GM21723 (cell line): ENCODE measurements around the gene MKLN1.

Experiments
- ATAC-seq: cut with Tn5 transposase; IDR thresholded peaks from one replicate; pipeline ENCODE4 v1.9.1; 2021; ENCODE audit warnings: mild to moderate bottlenecking, moderate library complexity; ENCODE audit not compliant: unreplicated experiment

MKLN1 gene

DNA sequence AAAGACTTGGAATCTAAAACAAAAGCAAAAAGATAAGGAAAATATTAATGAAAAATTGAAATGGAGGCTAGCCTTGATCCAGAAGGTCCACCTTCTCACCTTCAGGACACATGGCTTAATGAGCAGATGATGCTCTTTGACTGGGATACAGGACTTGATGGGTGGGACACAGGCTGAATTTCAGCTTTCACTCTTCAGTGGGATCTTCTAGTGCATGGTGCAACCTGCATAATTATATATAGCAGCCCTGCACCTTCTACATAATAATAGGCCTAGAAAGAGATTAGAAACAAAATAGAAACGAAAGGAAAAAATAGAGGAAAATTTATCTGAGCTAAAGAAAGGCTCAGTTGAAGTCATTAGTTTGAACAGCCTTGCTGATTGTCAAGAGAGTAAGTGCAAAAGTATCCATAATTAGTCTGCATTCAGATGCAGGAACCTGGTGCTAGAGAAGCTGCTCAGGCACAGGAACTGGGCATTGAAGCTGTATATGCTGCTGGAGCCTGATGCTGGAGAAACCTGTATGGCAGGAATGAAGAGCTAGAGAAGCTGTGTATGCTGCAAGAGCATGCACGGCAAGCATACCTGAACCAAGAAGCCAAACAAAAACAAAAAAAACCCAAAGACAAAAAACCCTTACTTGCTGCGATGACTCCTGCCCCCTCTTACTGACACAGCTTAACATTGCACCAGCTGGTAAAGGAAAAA is 19.4 kb downstream of the MKLN1 start:
- ATAC-seq, result no peak

DNA sequence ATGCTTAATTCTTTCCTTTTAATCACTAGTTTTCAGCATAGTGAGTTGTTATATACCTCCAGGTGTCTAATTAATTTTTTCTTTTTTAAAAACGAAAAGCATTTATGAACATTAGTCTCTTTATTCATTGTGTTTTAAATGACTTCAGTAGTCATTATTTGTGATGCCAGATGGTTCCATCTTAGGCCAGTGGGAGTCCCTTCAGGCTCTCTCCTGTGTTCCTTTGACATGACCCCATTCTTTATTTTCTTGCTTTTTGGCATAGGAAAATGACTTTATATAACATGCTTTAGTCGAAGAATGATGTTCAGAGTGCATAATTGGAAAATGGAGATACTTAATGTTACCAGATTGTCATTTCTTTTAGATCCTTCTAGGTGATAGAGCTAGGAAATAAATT is 24.4 kb downstream of the MKLN1 start:
- ATAC-seq, result no peak

DNA sequence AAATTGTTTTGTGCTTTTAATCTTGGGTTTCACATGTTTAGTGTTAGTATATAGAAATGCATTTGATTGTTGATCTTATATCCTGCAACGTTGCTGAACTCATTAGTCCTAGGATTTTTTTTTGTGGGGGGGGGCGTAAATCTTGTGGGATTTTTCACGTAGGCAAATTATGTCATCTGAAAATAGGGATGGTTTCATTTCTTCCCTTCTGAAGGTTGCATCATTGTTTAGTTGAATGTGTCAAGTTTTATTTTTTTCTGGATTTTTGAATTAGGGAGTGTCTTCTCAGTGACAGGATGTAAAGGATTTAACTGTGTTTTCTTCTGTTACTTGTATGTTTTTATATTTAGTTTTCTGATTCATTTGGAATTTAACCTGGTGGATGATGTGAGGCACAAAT is 26.7 kb downstream of the MKLN1 start:
- no peak for ATAC-seq

DNA sequence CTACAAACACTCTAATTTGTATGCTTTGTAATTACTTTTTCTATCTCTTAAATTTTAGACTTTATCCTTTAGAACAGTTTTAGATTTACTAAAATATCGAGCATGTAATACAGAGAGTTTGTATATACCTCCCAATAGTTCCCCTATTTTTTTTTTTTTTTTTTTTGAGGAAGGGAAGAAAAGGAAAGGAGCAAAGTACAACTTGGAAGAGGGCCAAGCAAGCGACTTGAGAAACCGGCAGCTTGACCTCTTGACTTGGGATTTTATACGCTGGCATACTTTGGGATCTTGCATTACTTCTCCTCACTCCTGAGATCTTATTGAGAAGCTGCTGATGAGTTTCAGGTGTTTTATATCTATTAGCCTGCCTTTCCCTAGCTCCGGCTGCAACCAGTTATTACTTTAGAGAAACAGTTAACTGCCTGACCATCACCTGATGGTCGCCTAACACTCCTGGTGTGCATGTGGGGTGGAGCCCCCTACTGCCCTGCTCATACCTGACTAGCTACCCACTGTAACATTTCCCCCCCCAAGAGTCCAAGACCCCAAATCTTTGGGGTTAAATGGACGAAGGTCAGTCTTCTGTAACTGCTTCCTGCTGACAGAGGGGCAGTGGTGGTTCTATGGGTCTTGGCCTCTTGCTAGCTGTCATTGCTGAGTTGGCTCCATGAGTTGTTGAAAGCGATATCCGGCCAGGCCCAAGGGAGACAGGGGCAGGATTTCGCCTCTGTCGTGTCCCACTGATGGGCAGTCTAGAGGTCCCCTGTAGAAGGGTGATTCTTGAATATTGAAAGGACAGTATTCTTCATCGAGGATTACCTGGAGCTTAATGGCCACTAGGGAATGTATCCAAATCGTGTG is 28.5 kb downstream of the MKLN1 start:
- no peak for ATAC-seq

DNA sequence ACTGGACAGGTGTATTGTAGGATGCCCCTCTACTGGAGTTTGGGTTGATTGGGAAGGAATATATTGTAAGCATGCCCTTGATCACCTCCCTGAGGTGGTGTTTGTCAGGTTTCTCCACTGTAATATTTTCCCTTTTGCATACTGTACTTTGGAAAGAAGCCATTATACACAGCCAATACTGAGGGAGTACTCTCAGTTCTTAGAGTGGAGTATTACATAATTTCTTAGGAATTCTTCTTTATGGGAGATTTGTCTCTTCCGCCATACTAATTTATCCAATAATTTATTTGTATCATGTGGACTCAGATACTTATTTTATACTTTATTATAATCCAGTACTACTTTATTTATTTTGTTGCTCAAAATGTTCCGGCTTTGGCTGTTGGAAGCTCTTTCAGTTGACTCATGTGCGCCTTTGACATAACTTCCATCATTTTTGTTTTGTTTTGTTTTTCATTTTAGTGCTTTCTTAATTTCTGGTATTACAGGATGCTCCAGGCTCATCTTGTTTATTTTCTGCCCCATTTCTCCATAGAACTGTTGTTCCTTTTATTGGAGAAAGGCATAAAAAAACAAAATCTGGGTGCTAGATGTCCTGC is 29.7 kb downstream of the MKLN1 start:
- no peak for ATAC-seq

DNA sequence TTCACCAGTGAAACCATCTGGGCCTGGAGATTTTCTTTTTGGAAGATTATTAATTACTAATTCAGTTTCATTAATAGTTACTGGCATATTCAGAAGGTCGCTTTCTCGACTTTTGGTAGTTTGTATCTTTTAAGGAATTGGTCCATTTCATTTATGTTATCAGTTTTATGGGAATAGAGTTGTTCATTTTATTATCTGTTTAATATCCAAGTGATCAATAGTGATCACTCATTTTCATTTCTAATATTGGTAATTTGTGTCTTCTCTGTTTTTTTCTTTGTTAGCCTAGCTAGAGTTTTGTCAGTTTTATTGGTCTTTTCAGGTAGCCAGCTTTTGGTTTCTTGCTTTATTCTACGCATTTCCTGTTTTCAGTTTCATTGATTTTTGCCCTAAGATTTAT is 31.0 kb downstream of the MKLN1 start:
- no peak for ATAC-seq

DNA sequence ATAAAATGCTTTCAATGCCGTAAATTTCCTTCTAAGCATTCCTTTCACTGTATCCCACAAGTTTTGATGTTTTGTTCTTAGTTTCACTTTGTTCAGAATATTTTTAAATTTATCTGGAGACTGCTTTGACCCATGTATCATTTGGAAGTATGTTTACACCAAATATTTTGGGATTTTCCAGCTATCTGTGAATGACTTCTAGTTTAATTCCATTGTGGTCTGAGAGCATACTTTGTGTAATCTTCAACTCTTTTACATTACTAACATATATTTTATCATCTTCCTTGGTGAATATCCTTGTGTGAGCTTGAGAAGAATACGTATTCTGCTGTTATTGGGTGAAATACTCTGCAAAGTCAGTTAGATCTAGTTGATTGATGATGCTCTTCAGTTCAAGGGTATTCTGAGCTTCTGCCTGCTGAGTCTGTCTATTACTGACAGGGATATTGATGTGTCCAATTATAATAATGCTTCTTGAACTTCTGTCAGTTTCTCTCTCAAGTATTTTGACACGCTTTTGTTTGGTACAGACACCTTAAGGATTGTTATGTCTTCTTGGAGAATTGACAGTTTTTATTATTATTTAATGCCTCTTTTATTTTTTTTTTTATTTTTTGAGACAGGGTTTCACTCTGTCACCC is 31.6 kb downstream of the MKLN1 start:
- ATAC-seq, result no peak

DNA sequence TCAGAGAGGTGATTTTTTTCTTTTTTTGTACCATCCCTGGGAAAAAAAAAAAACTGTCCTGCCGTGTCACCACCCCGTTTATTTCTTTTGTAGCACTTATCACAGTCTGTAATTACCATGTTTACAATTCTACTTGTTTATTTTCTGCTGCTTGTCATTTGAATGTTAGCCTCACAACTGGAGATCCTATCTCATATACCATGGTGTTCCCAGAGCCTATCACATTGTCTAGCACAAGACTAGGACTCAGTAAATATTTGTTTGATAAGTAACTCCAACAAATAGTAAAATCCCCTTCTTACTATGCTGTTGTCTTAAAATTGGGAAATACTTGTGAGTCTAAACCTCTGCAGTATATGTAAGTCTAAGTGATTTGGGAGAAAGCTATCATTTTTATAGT is 36.0 kb downstream of the MKLN1 start:
- ATAC-seq, result no peak

DNA sequence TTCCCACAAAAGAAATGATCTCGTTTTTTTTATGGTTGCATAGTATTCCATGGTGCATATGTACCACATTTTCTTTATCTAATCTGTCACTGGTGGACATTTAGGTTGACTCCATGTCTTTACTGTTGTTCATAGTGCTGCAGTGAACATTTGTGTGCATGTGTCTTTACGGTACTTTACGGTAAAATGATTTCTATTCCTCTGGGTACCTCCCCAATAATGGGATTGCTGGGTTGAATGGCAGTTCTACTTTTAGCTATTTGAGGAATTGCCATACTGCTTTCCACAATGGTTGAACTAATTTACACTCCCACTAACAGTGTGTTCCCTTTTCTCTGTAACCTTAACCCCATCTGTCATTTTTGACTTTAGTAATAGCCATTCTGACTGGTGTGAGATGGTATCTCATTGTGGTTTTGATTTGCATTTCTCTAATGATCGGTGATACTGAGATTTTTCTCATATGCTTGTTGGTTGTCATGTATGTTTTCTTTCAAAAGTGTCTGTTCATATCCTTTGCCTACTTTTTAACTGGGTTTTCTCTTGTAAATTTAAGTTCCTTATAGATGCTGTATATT is 37.2 kb downstream of the MKLN1 start:
- ATAC-seq, result no peak

DNA sequence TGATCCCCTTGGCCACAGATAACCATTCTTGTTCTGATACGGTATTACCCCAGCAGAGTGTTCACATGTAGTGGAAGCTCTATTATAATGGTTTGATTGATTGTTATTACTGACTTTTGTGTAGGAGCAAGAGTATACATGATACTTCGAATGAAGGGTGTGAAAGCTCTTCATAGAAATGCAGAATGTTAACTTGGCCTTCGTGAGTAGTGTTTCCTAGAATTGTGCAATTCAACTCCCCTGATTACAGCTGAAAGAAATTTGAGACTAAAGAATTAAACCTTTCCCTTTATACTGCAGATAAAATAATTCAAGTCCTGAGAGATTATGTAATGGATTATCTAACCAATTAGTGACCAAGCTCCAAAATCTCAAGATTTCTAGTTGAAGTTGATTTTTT is 38.2 kb downstream of the MKLN1 start:
- ATAC-seq, result no peak

DNA sequence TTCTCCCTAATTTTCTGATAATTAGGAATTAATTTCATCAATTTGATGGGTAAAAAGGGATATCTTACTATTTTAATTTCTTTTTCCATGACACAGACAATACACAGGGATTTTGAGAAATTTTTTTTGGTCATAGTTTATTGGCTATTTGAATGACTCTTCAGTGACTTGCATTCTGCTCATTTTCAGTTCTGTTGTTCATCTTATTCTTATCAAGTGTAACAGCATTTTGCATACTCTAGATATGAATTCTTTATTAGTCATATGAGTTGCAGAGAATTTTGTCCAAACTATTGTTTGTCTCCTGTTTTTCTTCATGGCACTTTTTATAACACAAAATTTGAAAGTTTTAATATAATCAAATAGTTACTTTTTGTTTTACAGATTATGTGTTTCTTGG is 41.7 kb downstream of the MKLN1 start:
- no peak for ATAC-seq

DNA sequence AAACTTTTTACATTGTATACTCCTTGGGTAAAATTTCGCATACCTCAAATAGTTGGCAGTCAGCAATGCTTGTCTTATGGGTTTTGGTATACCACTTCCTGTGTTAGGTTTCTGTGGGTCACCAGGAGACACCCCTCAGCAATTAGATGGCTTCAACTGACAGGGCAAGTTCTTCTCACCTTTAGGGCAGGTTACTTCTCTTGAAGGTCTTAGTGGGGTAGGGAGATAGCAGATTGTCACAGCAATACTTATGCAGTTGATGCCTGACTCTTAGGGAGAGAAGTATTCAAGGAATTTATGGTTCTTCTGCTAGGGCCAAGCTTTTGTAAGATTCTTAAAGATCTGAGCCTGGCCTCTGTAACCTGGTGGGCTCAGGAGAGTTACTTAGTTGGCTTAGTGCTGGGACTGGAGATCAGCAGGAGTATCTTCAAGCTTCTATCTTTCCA is 42.9 kb downstream of the MKLN1 start:
- ATAC-seq, result no peak

DNA sequence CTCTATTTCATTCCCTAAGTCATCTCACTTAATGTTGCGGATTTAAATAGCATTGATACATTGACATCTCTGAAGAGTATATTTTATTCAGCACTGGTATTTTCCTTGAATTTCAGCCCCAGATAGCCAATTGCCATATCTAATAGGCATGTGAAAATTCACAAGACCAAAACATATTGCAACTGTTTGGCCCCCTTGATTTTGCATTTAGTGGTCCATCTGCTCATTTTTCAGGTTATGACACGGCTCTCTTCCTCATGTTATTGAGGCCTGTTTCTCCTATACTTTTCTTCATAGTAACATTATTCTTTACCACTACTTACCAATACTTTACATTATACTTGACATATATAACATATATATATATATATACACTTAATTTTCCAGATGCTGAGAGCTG is 43.7 kb downstream of the MKLN1 start:
- ATAC-seq, result no peak

DNA sequence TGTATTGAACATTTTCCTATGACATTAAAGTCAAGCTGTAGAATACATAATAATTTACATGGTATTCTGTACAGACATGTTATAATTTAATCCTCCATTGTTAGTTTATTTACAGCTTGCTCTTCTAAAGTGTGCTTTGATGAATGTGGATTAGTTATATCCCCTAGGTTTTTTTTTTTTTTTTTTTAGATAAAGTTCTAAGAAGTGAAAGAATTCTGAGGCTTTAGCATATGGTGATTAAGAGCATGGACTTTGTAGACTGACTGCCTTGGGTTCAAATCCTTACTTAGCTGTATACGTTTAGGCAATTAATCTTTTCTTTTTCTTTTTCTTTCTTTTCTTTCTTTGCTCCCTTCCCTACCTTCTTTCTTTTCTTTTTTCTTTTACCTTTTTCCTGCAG is 44.9 kb downstream of the MKLN1 start:
- ATAC-seq, result no peak

DNA sequence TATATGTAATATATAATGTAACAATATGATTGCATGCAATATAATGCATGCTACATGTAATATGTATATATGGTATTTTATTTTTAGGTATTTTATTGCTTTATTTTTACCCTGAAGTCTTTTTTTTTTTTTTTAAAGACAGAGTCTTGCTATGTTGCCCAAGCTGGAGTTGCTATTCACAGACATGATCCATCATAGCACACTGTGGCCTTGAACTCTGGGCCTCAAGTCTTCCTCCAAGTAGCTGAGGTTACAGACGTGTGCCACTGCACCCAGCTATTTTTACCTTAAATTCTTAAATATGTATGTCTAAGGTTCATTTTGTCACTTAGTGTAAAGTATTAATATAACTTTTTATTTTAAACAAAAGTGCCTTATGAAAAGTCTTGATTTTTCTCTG is 47.1 kb downstream of the MKLN1 start:
- ATAC-seq, result no peak

DNA sequence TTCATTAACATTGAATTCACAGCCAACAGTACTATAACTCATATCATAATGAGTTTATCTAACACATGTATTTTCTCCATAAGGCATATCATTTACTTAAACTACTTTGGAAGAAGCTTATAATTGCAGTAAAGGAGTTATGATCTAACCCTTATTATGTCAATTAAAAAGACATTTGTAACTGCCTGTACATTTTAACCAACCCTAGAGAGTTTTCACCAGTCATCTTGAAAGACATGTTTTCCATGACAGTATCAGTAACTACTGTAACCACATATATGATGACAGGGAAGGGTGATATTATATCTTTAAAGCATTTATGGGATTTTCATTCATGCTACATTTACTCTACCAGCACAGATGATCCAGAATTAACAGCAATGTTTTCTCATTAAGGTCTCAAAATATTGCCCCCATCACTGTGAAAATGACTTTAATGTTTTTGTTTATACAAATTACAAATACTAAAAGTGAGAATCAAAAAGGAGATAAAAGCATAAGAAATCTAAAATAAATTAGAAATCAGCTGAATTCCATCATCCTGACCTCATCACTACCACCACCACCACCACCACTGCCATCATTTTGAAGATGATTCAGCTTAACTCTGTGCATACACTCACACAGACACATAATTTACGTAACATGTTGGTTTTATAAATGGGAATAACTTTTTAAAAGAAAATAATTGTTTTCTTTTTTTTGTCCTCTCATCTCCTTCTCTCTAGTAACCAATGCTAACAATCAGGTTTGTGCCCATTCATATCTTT is 53.6 kb downstream of the MKLN1 start:
- ATAC-seq, result no peak

DNA sequence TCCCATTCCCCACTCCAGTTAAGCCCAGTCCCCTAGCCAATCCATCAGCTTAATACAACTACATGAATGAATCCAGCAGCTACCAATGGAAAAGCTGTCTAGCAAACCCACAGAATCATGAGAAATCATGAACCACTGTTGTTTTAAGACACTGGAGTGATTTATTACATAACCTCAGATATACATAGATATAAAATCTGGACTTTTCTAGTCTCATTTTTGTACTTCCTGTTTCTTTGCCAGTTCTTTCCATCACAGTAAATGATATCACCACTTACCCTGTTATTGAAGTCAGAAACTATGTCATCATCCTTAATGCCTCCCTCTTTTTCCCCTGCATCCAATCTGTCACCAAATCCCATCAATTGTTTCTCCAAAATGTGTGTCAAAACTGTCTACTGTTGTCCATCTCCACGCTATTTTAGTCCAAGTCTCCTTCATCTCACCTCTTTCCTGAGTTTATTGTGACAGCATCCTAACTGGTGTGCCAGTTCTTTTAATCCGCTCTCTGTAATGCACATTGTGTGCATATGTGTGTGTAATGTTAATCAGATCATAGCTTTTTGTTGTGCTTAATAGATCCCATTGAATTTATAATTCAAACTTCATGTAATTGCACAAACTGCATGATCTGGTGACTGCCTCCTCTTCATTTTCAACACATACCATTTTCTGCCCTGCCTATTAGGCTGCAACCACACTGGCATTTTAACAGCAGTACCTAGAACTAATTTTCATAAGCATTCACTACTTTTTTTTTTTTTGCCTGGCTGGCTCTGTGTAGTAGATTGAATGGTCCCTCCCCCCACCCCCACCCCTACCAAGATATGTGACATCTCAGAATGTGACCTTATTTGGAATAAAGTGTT is 56.0 kb downstream of the MKLN1 start:
- no peak for ATAC-seq

DNA sequence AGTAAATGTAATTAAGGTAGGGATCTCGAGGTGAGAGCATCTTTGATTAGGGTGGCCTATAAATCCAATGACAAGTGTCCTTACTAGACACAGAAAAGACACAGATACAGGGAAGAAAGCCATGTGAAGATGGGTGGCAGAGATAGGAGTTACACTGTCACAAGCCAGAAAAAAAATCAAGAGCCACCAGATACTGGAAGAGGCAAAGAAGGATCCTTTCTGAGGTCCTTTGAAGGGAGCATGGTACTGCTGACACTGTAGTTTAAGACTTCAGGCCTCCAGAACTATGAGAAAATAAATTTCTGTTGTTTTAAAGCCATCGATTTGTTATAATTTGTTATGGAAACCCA is 56.6 kb downstream of the MKLN1 start:
- no peak for ATAC-seq

DNA sequence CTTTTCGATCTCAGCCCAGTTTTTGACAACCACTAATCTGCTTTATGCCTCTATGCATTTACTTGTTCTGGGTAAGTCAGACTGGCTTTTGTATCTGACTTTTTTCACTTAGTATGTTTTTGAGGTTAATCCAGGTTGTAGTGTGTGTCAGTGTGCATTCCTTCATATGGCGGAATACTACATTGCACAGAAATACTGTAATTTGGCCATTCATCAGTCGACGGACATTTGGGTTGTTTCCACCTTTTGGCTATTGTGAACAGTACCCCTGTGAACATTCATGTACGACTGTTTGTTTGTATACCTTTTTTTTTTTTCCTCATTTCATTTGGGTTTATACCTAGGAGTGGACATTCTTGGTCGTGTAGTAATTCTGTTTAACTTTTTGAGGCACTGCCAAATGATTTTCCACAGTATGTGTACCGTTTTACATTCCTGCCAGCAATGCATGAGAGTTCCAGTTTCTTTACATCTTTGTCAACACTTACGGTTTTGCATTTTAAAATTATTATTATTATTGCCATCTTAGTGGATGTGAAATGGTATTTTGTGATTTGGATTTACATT is 57.4 kb downstream of the MKLN1 start:
- ATAC-seq, result no peak
